ENCODE data around the gene MTAP. TPM values are rescaled to one million over a fixed set of nuclear protein-coding genes. Genes with fewer than 3 reads are reported as not detected.

Gene MTAP
- total and polyA plus RNA-seq, 12 donors, result 4.9 to 26.2 (median 20.6) TPM

- Histone ChIP-seq H3K4me3 (no peak overlapping the region), H3K4me1 (peaks cover 0 to 5% (median 0%) of the 10 kb centered on the region in 9 donors), H3K27me3 (peaks cover 0 to 96% (median 93%) of the 10 kb centered on the region in 7 donors), H3K36me3 (no peaks in the 10 kb centered on the region), H3K9me3 (no peaks in the 10 kb centered on the region), H3K27ac (no peak overlapping the region)
- no peak for ATAC-seq
- TF ChIP-seq CTCF (IDR thresholded peaks at IDR 0.05), result no peak
- DNase-seq, result no peak
- WGBS, 2 donors, result 44 to 61% methylated on average over 1 of the region's 1 CpG
- intact Hi-C loops (cut with DNase I), result no loop called here
These were observed 180.0 kb downstream of the MTAP start for GRCh38 chr9:21982391-21982790.

- H3K4me1 ChIP-seq, result peaks cover 0 to 5% (median 0%) of the 10 kb centered on the region in 9 donors
- no peak overlapping the region for H3K27ac ChIP-seq
- intact Hi-C loops (cut with DNase I), result no loop called here
- H3K4me3 ChIP-seq, result no peak overlapping the region
- ATAC-seq (no peak), DNase-seq (no peak)
- TF ChIP-seq CTCF (IDR thresholded peaks at IDR 0.05), result no peak
- H3K9me3 ChIP-seq, result no peaks in the 10 kb centered on the region
- no peaks in the 10 kb centered on the region for H3K36me3 ChIP-seq
- peaks cover 0 to 96% (median 93%) of the 10 kb centered on the region in 7 donors for H3K27me3 ChIP-seq
- 49 to 70% methylated on average over 1 of the region's 1 CpG for WGBS, 2 donors
These were observed 180.6 kb downstream of the MTAP start for GRCh38 chr9:21982861-21983560.

GRCh38 chr9:21983561-21983935 lies 181.1 kb downstream of the MTAP start:
- no peak for TF ChIP-seq CTCF (IDR thresholded peaks at IDR 0.05)
- WGBS, 2 donors, result 56 to 66% methylated on average over 1 of the region's 1 CpG
- intact Hi-C loops (cut with DNase I), result no loop called here
- Histone ChIP-seq H3K4me3 (no peak overlapping the region), H3K27me3 (peaks cover 0 to 96% (median 93%) of the 10 kb centered on the region in 7 donors), H3K36me3 (no peaks in the 10 kb centered on the region), H3K4me1 (peaks cover 0 to 5% (median 0%) of the 10 kb centered on the region in 9 donors), H3K9me3 (no peaks in the 10 kb centered on the region), H3K27ac (no peak overlapping the region)
- DNase-seq (no peak), ATAC-seq (no peak)

GRCh38 chr9:21984101-21984500 lies 181.7 kb downstream of the MTAP start:
- peaks cover 0 to 96% (median 93%) of the 10 kb centered on the region in 7 donors for H3K27me3 ChIP-seq
- H3K36me3 ChIP-seq, result no peaks in the 10 kb centered on the region
- ATAC-seq (no peak), DNase-seq (no peak)
- H3K4me3 ChIP-seq, result no peak overlapping the region
- no peaks in the 10 kb centered on the region for H3K9me3 ChIP-seq
- no peak overlapping the region for H3K27ac ChIP-seq
- H3K4me1 ChIP-seq, result peaks cover 0 to 5% (median 0%) of the 10 kb centered on the region in 9 donors
- intact Hi-C loops (cut with DNase I), result loop anchor here in 1 of 10 donors (2.0 kb wide), 1 partner anchor 15 kb away; no protein-coding TSS in a partner anchor
- TF ChIP-seq CTCF (IDR thresholded peaks at IDR 0.05), result no peak
